ENCODE measurements around the gene TBC1D22A.

Gene TBC1D22A

GRCh38 chr22:47000888-47001287 is 238.4 kb downstream of the TBC1D22A start:
- DNase-seq (ENCODE audit: insufficient read length, low spot score), result no peak
- FAIRE-seq, result no peak

GRCh38 chr22:47001288-47001687 is 238.8 kb downstream of the TBC1D22A start:
- DNase-seq (ENCODE audit: insufficient read length, low spot score), result peak; percentile 60
- FAIRE-seq, result peak; percentile 83

- DNase-seq (ENCODE audit: insufficient read length, low spot score), result no peak
- no peak for FAIRE-seq
These were observed 240.2 kb downstream of the TBC1D22A start for GRCh38 chr22:47002692-47003091.

GRCh38 chr22:47005506-47006408 is 243.3 kb downstream of the TBC1D22A start:
- no peak for DNase-seq (ENCODE audit: insufficient read length, low spot score)

DNA sequence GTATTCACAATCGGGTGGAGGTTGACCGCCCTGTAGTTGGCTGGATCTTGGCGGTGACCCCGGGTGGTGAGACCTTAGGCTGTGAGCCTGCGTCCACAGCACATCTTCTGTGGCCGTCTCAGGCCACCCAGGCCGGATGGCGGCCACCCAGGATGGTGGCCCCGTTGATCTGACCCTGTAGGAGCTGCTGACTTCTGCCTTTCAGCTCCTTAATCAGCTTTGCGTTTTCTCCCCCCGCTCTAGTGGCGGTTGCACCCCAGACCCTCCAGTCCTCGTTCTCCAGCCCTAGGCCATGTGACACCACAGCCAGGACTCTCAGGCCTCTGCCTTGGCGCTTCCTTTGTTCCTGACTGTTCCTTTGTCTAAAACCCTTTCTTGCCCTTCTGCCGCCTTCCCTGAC is 244.0 kb downstream of the TBC1D22A start:
- no peak for DNase-seq (ENCODE audit: insufficient read length, low spot score)
- no peak for FAIRE-seq

More at GRCh38 chr22:47005506-47006408, 243.3 kb downstream of the TBC1D22A start:
- no peak for FAIRE-seq

DNA sequence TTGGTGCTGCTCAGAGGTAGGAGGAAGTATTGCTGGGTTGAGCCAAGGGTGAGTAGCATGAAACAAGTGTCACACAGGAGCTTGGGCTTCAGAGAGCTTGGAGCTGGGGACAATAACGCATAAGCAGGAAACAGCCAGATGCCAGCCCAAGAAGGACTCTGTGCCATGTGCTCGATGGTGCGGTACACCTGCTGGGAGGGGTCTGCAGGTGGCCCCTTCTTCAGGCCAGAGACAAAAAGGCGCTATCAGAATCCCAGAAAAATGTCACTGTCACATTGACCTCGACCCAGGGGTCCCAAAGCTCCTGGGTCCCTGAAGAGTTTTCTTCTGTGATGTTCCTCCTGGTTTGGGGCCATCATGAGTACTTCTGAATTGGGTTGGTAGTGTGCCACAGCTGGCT is 244.4 kb downstream of the TBC1D22A start:
- DNase-seq (ENCODE audit: insufficient read length, low spot score) (no peak), FAIRE-seq (no peak)

DNA sequence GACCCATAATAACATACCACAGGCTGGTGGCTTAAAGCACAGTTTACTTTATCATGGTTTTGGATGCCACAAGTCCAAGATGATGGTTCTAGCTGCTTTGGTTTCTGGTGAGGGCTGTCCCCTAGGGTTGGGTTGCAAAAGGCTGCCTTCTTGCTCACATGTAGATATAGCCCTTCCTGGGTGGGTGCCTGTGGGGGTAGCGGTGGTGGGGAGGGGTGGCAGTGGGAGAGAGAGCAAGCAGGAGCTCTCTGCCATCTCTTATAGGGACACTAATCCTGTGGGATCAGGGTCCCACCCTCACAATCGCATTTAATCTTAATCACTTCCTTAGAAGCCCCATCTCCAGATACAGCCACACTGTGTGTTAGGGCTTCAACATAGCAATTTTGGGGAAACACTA is 245.0 kb downstream of the TBC1D22A start:
- no peak for DNase-seq (ENCODE audit: insufficient read length, low spot score)
- no peak for FAIRE-seq

- FAIRE-seq (no peak), DNase-seq (ENCODE audit: insufficient read length, low spot score) (no peak)
These were observed 245.9 kb downstream of the TBC1D22A start for GRCh38 chr22:47008208-47008885.

GRCh38 chr22:47009304-47010101 is 247.1 kb downstream of the TBC1D22A start:
- DNase-seq (ENCODE audit: insufficient read length, low spot score) (no peak), FAIRE-seq (no peak)

DNA sequence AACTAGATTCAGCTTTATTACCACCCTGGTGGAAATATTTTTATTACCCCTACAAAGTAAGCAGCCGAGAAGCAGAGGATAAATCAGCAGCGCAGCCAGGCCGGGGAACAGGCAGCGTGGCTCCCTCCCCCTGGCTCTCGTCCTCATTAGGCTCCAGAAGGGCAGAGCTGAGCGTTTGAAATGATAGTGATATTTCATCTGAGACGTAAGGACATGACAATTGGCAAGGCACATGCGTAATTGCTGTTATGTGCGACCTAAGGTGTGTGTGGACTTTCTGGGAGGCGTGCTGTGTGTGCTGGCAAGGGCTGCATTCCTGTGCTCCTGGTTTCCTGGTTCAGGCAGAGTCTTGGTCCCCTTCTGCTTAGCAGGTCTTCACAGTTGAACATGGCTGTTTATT is 247.8 kb downstream of the TBC1D22A start:
- no peak for FAIRE-seq
- no peak for DNase-seq (ENCODE audit: insufficient read length, low spot score)

- FAIRE-seq (no peak), DNase-seq (ENCODE audit: insufficient read length, low spot score) (no peak)
These were observed 248.8 kb downstream of the TBC1D22A start for GRCh38 chr22:47011131-47011858.

GRCh38 chr22:47011859-47012258 is 249.4 kb downstream of the TBC1D22A start:
- FAIRE-seq (no peak), DNase-seq (ENCODE audit: insufficient read length, low spot score) (no peak)

- DNase-seq (ENCODE audit: insufficient read length, low spot score) (no peak), FAIRE-seq (no peak)
These were observed 250.3 kb downstream of the TBC1D22A start for GRCh38 chr22:47012589-47013370.

GRCh38 chr22:47013861-47014635 is 251.6 kb downstream of the TBC1D22A start:
- DNase-seq (ENCODE audit: insufficient read length, low spot score), result no peak
- no peak for FAIRE-seq

DNA sequence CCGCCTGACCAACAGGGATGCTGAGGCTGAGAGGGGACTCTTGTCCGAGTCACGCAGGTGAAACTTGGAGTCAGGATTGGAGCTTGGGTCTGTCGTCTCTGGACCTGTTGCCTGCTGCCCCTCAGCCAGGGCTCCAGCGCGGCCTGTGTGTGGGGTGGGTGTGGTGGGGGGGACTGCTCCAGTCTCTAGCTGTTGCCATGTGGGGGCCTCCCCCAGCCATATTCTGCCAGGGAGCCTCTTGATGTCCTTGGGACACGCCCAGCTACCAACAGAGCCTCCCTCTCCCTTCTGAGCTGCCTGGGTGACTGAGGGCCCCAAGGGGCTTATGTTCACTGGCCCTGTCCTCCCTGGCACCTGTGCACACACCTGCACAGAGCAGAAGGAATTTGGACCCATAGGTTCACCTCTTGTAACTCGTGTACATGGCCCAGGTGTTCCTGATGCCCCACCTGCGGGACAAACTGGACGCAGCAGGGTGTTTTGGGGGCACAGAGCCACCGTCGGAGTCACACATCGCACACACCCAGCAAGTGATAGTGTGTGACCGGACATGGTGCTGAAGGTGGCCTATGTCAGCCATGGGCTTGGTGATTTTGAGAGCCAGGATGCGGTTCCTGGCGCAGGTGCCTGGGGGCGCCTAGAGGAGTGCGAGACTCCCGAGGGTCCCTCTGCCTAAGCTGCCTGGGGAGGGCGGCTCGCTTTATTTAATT is 252.3 kb downstream of the TBC1D22A start:
- FAIRE-seq, result no peak
- DNase-seq (ENCODE audit: insufficient read length, low spot score), result no peak

- FAIRE-seq (no peak), DNase-seq (ENCODE audit: insufficient read length, low spot score) (no peak)
These were observed 253.2 kb downstream of the TBC1D22A start for GRCh38 chr22:47015589-47016178.

DNA sequence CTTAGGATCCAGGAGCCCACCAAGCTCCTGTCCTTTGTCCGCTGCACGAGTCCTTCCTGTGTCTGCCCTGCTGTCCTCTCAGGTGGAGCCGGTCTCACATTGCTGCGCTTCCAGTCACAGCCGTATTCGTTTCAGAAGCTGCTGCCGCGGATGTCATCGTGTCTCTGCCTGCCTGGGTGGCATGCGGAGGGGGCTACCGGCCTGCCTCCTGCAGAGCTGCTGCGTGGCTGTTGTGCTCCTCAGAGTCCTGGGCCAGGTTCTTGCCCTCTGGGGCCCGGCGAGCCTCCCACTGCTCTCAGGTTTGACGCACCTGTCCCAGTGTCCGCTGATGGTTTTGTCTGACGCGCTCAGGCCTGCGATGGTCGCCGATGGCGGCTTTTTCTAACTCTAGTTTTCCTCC is 254.2 kb downstream of the TBC1D22A start:
- FAIRE-seq (no peak), DNase-seq (ENCODE audit: insufficient read length, low spot score) (no peak)

- FAIRE-seq (no peak), DNase-seq (ENCODE audit: insufficient read length, low spot score) (no peak)
These were observed 254.8 kb downstream of the TBC1D22A start for GRCh38 chr22:47017245-47017644.
